ENCODE measurements around the gene KIRREL1. TPM values are rescaled to one million over a fixed set of nuclear protein-coding genes. Genes with fewer than 3 reads are reported as not detected.

KIRREL1 gene
- total RNA-seq, 6 experiments from 2014 or later: 1.1 to 4.9 (median 2.9) TPM

DNA sequence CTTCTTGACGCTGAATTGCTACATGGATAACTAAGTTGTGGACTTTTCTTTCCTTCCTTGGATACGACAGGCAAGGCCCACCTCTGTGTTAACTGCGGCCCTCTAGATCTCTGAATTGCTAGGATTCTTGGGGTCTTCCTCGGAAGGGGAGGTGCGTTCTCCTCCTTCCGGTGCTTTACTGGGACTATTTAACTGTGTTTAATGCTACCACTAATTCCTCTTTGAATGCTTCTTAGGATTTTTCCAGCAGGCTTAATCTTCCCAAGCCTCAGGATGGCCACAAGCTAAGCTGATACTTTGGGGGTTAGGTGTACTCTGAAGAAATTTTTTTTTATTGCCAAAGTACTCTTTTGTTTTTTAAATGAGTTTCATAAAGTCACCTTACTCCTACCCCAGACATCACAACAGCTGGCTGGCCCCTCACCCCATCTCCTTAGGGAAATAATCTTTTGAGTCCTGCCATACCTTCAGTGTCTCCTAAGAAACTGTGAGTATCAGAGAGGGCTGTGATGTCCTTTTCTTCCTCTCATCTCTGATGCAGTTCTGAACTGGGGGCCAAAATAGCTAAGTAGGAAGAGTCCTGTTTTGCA, 21.4 kb downstream of the KIRREL1 start:
- intact Hi-C loops (cut with DNase I): no loop called here
- Histone ChIP-seq H3K27ac (no peak overlapping the region), H3K4me3 (no peak overlapping the region), H3K9me3 (no peaks in the 10 kb centered on the region), H3K27me3 (no peaks in the 10 kb centered on the region), H3K4me1 (no peaks in the 10 kb centered on the region), H3K36me3 (no peaks in the 10 kb centered on the region)
- TF ChIP-seq, protein P1, sequence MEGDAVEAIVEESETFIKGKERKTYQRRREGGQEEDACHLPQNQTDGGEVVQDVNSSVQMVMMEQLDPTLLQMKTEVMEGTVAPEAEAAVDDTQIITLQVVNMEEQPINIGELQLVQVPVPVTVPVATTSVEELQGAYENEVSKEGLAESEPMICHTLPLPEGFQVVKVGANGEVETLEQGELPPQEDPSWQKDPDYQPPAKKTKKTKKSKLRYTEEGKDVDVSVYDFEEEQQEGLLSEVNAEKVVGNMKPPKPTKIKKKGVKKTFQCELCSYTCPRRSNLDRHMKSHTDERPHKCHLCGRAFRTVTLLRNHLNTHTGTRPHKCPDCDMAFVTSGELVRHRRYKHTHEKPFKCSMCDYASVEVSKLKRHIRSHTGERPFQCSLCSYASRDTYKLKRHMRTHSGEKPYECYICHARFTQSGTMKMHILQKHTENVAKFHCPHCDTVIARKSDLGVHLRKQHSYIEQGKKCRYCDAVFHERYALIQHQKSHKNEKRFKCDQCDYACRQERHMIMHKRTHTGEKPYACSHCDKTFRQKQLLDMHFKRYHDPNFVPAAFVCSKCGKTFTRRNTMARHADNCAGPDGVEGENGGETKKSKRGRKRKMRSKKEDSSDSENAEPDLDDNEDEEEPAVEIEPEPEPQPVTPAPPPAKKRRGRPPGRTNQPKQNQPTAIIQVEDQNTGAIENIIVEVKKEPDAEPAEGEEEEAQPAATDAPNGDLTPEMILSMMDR (IDR thresholded peaks at IDR 0.05): no peak
- TF ChIP-seq POLR2A (IDR thresholded peaks at IDR 0.05): no peak
- WGBS (ENCODE audit: insufficient coverage, low coverage, low lambda C conversion rate, missing lambda C conversion rate): 65% methylated on average over 5 of the region's 6 CpGs
- DNase-seq (no peak), ATAC-seq (no peak)

DNA sequence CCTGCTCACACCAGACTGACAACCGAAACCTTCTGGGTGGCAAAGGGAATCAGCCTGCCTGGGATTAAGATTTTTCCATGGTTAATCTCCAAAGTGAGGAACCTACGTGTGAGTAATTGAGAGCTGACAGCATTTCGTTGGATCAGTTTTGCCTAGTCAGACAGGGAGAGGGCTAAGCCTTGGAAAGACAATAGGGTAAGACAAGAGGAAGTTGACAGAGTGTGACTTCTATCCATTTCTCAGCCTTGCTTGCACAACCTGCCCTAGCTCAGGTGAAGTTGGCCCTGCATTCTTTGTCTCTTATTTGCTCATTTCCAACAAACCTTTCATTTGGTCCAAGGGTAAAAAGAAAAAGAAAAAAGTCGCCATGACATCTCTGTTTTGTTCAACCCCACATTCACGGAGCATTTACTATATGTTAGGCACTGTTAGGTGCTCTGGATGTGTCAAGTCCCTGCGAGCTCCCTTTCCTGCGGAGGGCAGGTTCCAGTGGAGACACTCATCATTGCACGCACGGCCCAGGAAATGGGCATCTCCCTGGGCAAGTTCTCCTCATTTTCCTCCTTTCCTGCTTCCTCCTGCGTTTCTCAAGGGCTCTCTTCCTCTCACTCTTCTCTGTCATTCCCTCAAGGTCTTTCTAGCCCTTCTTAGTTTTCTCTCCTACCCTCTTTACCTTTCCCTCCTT, 23.3 kb downstream of the KIRREL1 start:
- no peaks in the 10 kb centered on the region for H3K27me3 ChIP-seq
- DNase-seq: no peak
- H3K27ac ChIP-seq: peak overlapping the region in 1 of 3 donors; percentile 18
- TF ChIP-seq, protein P1 (IDR thresholded peaks at IDR 0.05): no peak
- TF ChIP-seq POLR2A (IDR thresholded peaks at IDR 0.05): no peak
- no peaks in the 10 kb centered on the region for H3K9me3 ChIP-seq
- 37% methylated on average over 9 of the region's 10 CpGs for WGBS (ENCODE audit: insufficient coverage, low coverage, low lambda C conversion rate, missing lambda C conversion rate)
- H3K4me1 ChIP-seq: no peaks in the 10 kb centered on the region
- intact Hi-C loops (cut with DNase I): no loop called here
- no peak for ATAC-seq
- H3K4me3 ChIP-seq: no peak overlapping the region
- H3K36me3 ChIP-seq: no peaks in the 10 kb centered on the region

DNA sequence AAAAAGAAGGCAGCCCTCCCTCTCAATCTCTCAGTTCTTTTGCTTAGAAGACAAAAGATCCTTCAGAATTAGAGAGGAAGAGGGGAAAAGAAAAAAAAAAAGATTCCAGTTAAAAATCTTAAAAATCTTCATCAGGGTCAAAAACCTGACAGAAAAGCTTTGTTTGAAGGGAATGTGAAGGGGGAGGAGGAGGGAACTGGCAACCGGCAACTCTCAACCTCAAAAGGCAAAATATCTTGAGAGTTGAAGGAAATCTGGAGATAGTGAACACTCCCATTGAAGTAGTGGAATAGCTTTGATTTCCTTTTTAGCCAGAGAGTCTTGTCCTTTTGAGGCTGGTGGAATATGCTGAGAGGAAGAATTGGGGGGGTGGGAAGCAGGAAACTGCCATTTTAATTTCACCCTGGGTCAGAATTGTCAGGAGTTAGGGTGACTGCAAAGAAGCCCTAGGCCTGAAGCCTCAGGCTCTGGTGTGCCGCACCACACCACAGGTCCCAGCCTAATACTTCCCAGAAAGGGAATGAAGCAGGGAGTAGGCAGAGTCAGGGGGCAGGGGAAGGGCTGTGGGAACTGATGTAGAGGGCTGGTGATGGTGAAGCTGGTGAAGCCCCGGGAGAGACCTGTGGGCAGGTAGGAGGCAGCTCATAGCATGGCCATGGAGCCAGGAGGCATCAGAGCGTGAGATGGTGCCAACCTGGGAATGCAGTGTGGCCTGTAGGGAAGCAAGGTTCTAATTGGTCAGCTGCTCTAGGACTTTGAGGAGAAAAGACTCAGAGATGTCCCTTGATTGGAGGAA, 24.6 kb downstream of the KIRREL1 start:
- H3K4me3 ChIP-seq: no peak overlapping the region
- 84% methylated on average over 3 of the region's 4 CpGs for WGBS (ENCODE audit: insufficient coverage, low coverage, low lambda C conversion rate, missing lambda C conversion rate)
- ATAC-seq (no peak), DNase-seq (no peak)
- peaks cover 0 to 11% (median 0%) of the 10 kb centered on the region in 4 donors for H3K4me1 ChIP-seq
- peak overlapping the region in 2 of 3 donors; percentile 2 to 39 for H3K27ac ChIP-seq
- no peaks in the 10 kb centered on the region for H3K27me3 ChIP-seq
- H3K36me3 ChIP-seq: no peaks in the 10 kb centered on the region
- TF ChIP-seq POLR2A (IDR thresholded peaks at IDR 0.05): no peak
- TF ChIP-seq, protein P1 (IDR thresholded peaks at IDR 0.05): no peak
- intact Hi-C loops (cut with DNase I): no loop called here
- no peaks in the 10 kb centered on the region for H3K9me3 ChIP-seq

DNA sequence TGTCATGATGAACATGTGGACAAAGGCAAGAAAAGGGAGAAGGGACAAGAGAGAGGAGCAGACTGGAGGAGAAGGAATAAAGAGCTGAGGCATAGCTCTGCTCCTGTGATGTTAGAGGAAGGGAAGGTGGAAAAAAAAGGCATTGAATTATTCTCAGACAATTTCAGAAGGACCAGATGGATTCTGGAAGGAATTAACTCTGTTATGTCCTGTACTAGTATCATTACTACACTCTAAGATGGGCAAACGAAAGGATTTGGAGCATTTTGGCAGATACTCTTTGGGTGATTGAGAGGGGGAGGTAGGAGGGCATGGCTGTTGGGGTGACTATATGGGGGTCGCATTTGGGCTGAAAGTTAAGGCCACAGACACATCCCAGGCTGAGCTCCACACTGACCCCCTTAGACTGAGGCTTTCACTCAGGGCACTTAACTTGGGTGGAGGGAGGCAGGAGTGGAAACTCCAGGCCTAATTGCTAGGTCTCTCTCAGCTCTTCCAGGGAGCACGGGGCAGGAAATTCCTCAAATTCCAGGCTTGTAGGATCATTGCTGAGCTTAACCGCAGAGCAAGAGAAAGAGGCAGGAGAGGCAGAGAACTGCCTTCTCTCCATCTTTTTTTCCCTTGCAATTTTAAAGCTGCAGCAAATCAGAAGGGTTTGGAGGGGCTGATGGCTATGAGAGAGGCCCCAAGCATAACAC, 25.9 kb downstream of the KIRREL1 start:
- Histone ChIP-seq H3K4me3 (no peak overlapping the region), H3K27ac (peak overlapping the region; percentile 32 to 54 (median 39)), H3K4me1 (peaks cover 0 to 12% (median 0%) of the 10 kb centered on the region in 4 donors), H3K27me3 (no peaks in the 10 kb centered on the region), H3K36me3 (no peaks in the 10 kb centered on the region), H3K9me3 (no peaks in the 10 kb centered on the region)
- intact Hi-C loops (cut with DNase I): no loop called here
- TF ChIP-seq, protein P1 (IDR thresholded peaks at IDR 0.05): no peak
- no peak for TF ChIP-seq POLR2A (IDR thresholded peaks at IDR 0.05)
- DNase-seq (no peak), ATAC-seq (peak; percentile 56 to 73 (median 66))
- WGBS (ENCODE audit: insufficient coverage, low coverage, low lambda C conversion rate, missing lambda C conversion rate): 23% methylated on average over 2 of the region's 4 CpGs
